ENCODE results near the gene RCOR1. TPM values are rescaled to one million over a fixed set of nuclear protein-coding genes. Genes with fewer than 3 reads are reported as not detected.

Gene RCOR1
- total RNA-seq, 1 experiment from 2014 or later = 34.1 TPM

DNA sequence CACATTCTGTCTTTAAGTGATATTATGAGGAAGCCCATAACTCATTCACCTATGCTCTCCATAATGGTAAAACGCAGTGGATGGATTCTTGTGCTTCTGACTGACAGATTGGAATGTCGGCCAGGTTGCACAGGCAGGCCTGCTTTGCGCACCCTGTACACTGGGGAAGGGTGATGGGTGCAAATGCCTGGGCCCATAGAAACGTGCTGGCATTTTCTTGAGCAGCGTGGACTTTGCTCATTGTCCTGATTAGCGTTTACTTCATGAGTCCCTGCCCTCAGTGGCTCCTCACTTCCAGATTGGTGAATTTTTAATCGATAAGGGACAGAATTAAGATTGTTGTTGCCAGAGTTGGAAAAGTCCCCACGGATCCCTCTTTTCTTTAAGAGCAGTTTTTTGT lies 103.9 kb downstream of the RCOR1 start:
- Histone ChIP-seq H3K9ac (ENCODE audit: extremely low read depth, insufficient read length, low read length) (no peak overlapping the region), H2AK5ac (ENCODE audit: insufficient read length, low read length) (no peak overlapping the region), H3K23me2 (ENCODE audit: insufficient read length, low read depth, low read length, poor library complexity, severe bottlenecking) (no peaks in the 10 kb centered on the region), H3K79me1 (ENCODE audit: insufficient read depth, low read depth, low read length, poor library complexity, severe bottlenecking) (peaks cover 2% of the 10 kb centered on the region), H3K18ac (ENCODE audit: insufficient read length, low read depth, low read length) (no peak overlapping the region), H3K4ac (ENCODE audit: low read depth, low read length) (no peak overlapping the region), H3K14ac (ENCODE audit: insufficient read depth, low read length) (no peak overlapping the region), H4K91ac (ENCODE audit: insufficient read length, low read depth, low read length) (no peak overlapping the region), H2BK120ac (ENCODE audit: low read depth, low read length, poor library complexity, severe bottlenecking) (no peak overlapping the region), H4K8ac (replicated peaks; ENCODE audit: insufficient read length, low read depth, low read length) (no peak overlapping the region), H4K5ac (ENCODE audit: insufficient read length, low read depth, low read length) (no peak overlapping the region), H2BK15ac (ENCODE audit: low read depth, low read length) (no peak overlapping the region), H2AFZ (ENCODE audit: low read length) (no peak overlapping the region), H3T11ph (ENCODE audit: low read length) (no peak overlapping the region), H4K20me1 (ENCODE audit: control insufficient read depth, insufficient read depth, insufficient read length) (no peaks in the 10 kb centered on the region), H2BK20ac (ENCODE audit: low read depth, low read length, poor library complexity, severe bottlenecking) (no peak overlapping the region), H3K4me2 (ENCODE audit: insufficient read depth, insufficient read length, low read length) (no peak overlapping the region), H3K79me2 (ENCODE audit: insufficient read depth, low read length) (no peaks in the 10 kb centered on the region; the same call in 1 of the 2 replicates), H2BK5ac (ENCODE audit: insufficient read length, low read length) (no peak overlapping the region), H3K56ac (ENCODE audit: insufficient read length, low read depth, low read length) (no peak overlapping the region), H2BK12ac (ENCODE audit: insufficient read length, low read depth, low read length) (no peak overlapping the region), H3K23ac (ENCODE audit: insufficient read length, low read depth, low read length) (no peak overlapping the region), H3K4me1 (ENCODE audit: insufficient read depth, low read length) (no peaks in the 10 kb centered on the region), H3K9me3 (ENCODE audit: control insufficient read depth, low read depth, low read length) (no peaks in the 10 kb centered on the region), H3K27me3 (ENCODE audit: insufficient read depth, low read length) (no peaks in the 10 kb centered on the region), H3K27ac (ENCODE audit: insufficient read length, low read depth, low read length) (no peak overlapping the region)
- peak overlapping the region in 2 of 3 experiments; percentile 4 to 59; a peak in 1 of 7 replicates for H3K27ac Mint-ChIP-seq
- peaks cover 32 to 37% of the 10 kb centered on the region in 2 experiments for H3K4me1 Mint-ChIP-seq
- TF ChIP-seq, protein P1, sequence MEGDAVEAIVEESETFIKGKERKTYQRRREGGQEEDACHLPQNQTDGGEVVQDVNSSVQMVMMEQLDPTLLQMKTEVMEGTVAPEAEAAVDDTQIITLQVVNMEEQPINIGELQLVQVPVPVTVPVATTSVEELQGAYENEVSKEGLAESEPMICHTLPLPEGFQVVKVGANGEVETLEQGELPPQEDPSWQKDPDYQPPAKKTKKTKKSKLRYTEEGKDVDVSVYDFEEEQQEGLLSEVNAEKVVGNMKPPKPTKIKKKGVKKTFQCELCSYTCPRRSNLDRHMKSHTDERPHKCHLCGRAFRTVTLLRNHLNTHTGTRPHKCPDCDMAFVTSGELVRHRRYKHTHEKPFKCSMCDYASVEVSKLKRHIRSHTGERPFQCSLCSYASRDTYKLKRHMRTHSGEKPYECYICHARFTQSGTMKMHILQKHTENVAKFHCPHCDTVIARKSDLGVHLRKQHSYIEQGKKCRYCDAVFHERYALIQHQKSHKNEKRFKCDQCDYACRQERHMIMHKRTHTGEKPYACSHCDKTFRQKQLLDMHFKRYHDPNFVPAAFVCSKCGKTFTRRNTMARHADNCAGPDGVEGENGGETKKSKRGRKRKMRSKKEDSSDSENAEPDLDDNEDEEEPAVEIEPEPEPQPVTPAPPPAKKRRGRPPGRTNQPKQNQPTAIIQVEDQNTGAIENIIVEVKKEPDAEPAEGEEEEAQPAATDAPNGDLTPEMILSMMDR (conservative IDR thresholded peaks at IDR 0.05) = no peak
- no peak for DNase-seq
- no peaks in the 10 kb centered on the region for H3K27me3 Mint-ChIP-seq (ENCODE audit: low read depth)
- no peak overlapping the region for H3K4me3 Mint-ChIP-seq
- H3K9me3 Mint-ChIP-seq = no peaks in the 10 kb centered on the region; a peak in 1 of 5 replicates
- H3K36me3 Mint-ChIP-seq (ENCODE audit: insufficient read depth in 1 of 3, low read depth in 3 of 3) = peaks cover 5 to 6% (median 6%) of the 10 kb centered on the region in 3 experiments; a peak in 6 of 7 replicates
- WGBS (ENCODE audit: extremely low coverage, insufficient read length, low lambda C conversion rate) = no CpG with 5 or more reads among the region's 8 CpGs
